ENCODE measurements around the gene MEIS2.

DNA sequence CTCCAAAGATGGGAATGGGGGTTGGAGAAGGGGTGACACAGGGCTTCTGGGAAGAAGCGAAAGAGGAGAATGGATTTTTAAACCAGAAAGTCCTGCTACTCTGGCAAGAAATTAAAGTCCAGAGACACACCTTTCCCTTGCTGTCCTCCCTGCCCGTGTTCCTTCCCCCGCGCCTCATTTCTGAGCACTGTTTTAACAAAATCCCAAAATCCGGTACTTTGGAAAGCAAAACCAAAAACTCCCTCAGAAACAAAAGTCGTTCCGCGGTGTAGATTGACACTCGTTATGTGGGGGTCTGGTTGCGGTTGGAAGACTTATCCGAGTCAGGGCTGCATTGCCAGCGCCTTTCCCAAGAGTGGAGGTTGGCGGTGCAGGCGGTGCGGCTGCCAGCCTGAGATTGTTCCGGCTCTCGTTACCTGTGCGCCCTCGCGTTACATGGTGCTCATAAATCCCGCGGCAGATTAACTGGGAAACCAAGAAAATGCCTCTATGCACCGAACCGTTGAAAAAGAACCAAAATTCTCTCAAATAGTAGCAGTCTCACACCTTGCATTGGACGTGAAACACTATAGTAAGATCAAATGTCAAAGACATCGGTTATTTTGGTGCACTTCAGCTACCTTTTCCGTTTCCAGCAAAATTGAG, 217.7 kb downstream of the MEIS2 start:
- no peak for TF ChIP-seq POLR2A (IDR thresholded peaks at IDR 0.05)
- TF ChIP-seq, protein P1, sequence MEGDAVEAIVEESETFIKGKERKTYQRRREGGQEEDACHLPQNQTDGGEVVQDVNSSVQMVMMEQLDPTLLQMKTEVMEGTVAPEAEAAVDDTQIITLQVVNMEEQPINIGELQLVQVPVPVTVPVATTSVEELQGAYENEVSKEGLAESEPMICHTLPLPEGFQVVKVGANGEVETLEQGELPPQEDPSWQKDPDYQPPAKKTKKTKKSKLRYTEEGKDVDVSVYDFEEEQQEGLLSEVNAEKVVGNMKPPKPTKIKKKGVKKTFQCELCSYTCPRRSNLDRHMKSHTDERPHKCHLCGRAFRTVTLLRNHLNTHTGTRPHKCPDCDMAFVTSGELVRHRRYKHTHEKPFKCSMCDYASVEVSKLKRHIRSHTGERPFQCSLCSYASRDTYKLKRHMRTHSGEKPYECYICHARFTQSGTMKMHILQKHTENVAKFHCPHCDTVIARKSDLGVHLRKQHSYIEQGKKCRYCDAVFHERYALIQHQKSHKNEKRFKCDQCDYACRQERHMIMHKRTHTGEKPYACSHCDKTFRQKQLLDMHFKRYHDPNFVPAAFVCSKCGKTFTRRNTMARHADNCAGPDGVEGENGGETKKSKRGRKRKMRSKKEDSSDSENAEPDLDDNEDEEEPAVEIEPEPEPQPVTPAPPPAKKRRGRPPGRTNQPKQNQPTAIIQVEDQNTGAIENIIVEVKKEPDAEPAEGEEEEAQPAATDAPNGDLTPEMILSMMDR (IDR thresholded peaks at IDR 0.05): no peak
